Measurements from ENCODE around the gene TMCC1.
"Not testable (repeated sequence)": the region's sequence is repeated elsewhere in the genome, so short reads cannot be mapped to it uniquely, and the experiment has no call there.

TMCC1 gene

DNA sequence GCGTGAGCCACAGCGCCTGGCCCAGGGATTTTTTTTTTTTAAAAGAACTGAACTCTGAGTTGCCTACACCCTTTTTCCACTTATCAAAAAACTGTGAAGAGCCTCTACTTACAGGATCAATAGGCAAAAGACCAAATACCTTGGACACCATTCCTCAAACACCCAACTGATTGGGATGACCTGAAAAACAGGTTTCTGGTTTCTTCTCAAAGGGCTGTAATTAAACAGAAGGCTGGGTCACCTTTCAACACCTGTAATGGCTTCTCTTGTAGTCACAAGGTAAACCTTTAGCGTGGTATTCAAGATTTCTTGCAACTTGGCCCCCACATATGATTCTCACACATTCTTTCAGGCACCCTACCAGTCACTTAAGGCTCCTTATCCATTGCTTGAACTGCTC, 248.7 kb downstream of the TMCC1 start:
- DNase-seq (ENCODE audit: low spot score): no peak

DNA sequence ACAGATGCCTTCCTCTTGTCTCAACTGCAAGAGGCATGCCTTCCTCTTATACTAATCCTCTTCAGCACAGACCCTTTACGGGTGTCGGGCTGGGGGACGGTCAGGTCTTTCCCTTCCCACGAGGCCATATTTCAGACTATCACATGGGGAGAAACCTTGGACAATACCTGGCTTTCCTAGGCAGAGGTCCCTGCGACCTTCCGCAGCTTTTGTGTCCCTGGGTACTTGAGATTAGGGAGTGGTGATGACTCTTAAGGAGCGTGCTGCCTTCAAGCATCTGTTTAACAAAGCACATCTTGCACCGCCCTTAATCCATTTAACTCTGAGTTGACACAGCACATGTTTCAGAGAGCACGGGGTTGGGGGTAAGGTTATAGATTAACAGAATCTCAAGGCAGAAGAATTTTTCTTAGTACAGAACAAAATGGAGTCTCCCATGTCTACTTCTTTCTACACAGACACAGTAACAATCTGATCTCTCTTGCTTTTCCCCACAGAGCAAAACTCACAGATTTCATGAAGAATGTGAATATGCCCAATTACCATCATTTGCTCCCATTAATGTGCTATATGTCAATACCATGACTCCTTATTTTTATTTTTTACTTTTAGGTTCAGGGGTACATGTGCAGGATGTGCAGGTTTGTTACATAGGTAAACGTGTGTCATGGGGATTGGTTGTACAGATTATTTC, 251.8 kb downstream of the TMCC1 start:
- DNase-seq (ENCODE audit: low spot score): not testable (repeated sequence)

DNA sequence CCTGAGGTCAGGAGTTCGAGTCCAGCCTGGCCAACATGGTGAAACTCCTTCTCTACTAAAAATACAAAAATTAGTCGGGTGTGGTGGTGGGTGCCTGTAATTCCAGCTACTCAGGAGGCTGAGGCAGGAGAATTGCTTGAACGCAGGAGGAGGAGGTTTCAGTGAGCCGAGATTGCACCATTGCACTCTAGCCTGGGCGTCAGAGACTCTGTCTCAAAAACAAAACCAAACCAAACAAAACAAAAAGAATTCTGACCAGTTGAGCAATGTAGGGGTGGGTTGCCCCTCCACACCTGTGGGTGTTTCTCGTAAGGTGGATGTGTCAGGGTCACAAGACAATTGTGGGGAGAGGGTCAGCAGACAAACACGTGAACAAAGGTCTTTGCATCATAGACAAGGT, 252.5 kb downstream of the TMCC1 start:
- not testable (repeated sequence) for DNase-seq (ENCODE audit: low spot score)

DNA sequence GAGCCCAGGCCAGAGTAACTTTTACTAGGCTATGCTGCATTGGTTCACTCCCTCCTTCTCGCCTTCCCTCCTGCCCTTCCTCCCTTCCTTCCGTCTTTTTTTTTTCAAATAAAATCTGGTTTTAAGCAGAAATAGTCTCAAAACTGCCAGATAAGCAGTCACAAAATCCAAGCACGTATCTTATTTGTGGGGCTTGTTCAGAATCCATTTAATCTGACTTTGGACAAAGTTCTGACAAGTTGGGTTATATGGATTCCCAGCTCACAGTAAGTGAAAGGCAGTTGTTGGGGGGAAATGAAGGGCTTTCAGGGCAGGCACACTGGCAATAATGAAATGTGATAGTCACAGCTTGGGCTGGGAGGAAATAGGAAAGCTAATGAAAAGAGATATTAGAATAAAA, 255.0 kb downstream of the TMCC1 start:
- DNase-seq (ENCODE audit: low spot score): no peak

DNA sequence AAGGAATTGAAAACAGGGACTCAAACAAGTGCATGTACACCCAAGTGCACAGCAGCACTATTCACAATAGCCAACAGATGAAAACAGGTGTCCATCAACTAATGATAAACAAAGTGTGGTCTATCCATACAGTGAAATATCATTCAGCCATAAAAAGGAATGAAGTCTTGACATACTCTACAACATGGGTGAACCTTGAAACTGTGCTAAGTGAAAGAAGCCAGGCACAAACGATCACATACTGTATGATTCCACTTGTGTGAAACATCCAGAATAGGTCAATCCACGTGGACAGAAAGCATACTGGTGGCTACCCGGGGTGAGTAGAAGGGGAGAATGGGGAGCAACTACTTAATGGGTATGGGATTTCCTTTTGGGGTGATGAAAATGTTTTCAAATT, 257.4 kb downstream of the TMCC1 start:
- DNase-seq (ENCODE audit: low spot score): no peak

DNA sequence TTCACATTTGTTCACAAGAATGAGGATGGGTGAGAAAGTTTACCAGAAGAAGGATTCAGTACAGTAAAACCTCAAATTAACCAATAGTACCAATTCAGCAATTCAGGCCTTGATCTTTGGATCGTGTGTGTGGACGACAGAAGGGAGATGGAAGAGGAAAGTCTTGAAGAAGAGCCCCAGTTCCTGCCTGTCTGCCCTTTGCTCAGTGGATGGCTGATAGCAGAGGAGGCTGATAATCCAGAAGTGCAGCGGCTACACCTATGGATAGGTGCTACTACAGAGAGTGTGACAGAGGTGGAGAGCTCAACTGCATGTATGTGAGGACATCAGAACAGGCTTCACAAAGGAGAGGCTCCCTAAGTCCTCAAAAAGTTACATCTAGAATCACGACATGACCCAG, 257.9 kb downstream of the TMCC1 start:
- DNase-seq (ENCODE audit: low spot score): no peak

DNA sequence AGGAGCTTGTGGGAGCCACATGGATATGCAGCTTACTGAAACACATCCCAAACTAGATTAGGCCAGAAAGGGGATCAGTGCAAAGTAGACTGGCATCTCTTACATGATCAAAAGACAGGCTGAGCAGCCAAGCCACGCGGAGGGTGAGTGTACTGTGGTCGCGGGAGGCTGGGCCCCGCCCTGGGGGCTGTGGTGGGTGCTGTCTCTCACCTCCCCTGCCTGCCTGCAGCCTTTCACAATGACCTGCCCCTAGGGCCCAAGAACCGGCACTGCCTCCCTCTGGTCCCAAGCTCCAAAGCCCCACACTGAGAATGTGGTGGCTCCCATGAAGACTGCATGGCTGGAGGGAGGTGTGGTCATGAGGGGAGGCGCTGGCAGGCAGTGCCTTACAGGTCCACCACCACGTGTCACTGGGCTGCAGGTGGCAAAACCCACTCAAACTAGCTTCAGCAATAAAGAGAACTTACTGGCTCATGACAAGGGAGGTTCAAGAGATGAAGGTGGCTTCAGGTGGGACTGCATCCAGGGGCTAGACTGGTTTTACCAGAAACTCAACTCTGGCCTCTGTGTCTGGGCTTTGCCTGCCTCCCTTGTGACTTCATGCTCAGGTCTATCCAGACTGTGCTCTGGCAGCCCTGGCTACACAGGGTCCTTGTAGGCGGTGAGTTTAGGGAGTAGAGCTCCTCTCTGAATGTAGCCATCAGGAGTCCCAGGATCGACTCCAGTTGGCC, 259.6 kb downstream of the TMCC1 start:
- no peak for DNase-seq (ENCODE audit: low spot score)

DNA sequence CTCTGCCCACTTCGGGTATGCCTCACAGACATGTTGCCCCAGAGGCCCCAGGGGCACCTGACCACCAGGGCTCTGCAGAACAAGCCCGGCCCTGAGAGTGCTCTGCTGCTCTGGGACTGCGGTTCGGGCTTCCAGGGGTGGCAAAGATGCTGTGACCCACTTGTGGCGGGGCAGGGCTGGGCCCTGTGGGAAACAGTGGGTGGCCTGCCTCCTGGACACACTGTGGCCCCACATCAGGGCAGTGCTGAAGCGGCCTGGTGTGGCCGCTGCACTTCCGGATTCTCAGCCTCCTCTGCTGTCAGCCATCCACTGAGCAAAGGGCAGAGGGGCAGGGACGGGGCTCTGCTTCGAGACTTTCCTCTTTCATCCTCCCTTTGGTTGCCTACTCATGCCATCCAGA, 260.5 kb downstream of the TMCC1 start:
- no peak for DNase-seq (ENCODE audit: low spot score)

DNA sequence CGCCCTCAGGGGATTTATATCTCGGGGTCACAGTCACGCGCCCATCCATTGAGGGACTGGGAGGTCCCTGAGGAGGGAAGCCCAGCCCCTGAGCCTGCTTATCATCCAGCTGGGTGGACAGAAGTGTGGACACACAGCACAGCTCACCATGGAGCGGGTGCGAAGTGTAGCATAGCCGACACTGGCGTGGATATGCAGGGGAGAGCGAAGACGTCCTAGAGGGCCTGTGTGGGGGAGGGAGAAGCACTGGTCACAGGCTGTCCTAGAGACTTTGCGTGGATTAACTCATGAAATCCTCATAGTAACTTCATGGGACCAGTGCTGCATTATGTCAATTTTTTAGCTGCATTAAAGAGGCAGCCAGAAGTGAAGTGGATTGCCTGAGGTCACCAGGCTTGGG, 261.0 kb downstream of the TMCC1 start:
- DNase-seq (ENCODE audit: low spot score): no peak

DNA sequence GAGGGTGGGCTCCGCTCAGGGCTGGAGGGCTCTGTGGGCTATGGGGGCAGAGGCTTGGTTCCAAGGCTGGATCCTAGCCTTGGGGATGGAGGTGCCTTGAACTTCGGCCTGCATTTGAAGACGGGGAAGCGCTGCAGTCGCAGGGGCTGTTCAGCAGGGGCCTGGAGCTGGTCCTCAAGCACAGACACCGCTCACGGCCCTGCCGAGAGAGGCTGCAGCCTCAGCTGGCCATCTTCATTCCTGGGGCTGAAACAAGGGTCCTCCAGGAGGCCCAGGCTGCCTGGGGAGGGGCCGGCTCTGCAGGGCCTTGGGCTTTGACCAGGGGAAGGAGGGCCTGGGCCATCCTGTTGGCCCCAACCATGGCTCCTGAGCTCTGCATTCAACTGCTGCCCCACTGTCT, 261.5 kb downstream of the TMCC1 start:
- DNase-seq (ENCODE audit: low spot score): no peak

DNA sequence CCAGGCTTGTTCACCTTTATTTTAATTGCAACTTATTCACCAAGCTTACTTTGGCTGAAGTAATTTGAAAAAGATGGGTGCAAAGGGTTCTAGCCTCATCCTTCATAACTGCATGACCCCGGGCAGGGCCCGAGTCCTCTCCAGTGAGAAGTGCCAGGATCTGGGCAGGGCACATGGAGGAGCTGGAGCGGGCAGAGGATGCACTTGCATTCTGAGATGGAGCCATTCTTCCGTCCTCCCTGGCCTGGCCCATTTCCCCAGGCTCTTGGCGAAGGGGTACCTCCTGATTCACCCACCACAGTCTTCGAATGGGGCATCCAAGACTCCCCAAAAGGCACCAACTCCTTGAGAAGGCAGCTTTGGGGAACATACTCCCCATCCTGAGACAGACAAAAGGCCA, 264.5 kb downstream of the TMCC1 start:
- no peak for DNase-seq (ENCODE audit: low spot score)

DNA sequence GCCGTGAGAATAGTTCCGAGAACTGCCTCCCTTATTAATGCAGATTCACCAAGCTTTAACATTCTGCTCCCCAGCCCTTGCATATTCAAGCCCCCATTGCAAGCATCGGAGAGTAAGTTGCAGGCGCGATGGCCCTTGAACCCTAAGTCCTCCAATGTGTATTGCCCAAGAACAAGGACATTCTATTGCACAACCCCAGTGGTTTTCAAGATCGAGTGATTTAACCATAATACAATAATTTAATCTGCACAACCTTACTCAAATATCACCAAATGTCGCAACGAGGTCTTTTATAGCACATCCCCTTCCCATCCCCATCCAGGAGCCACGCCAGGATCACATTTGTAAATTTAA, 265.4 kb downstream of the TMCC1 start:
- no peak for DNase-seq (ENCODE audit: low spot score)

DNA sequence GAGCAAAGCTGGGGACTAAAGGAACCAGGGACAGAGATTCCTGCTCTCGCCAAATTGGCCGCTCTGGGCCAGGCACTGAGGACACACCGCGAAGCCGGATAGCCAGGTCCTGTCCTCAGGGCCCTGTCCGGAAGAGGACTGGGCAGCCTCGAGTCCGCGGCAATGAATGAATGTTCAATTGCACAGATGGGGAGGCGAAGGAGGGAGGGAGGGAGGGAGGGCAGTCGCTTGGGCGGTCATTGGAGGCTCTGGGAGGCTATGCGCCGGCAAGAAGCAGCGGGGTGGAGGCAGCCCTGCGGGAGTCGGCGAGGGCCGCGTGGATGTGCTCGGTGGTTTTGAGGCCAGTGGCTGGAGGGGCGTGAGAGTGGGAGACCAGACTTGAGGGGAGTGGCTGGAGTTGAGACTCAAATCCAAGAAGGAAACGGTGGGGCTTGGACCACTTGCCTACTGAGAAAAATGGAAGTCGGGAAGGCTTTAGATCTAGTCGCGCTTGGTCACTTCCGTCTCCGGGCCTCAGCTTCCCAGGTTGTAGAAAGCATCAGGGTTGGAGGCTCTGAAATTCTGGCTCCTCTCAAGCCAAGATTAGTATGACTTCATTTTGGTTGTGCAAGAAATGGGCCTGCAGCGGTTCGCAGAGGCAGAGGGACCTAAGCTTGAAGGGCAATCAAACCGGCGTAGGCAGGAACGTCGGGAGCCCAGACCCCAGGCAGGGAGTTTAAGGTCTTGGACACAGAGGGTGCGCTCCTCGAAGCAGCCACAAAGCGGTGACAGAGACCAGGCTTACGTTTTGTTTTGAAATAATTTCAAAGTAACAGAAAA, 266.0 kb downstream of the TMCC1 start:
- peak; percentile 29 for DNase-seq (ENCODE audit: low spot score)

DNA sequence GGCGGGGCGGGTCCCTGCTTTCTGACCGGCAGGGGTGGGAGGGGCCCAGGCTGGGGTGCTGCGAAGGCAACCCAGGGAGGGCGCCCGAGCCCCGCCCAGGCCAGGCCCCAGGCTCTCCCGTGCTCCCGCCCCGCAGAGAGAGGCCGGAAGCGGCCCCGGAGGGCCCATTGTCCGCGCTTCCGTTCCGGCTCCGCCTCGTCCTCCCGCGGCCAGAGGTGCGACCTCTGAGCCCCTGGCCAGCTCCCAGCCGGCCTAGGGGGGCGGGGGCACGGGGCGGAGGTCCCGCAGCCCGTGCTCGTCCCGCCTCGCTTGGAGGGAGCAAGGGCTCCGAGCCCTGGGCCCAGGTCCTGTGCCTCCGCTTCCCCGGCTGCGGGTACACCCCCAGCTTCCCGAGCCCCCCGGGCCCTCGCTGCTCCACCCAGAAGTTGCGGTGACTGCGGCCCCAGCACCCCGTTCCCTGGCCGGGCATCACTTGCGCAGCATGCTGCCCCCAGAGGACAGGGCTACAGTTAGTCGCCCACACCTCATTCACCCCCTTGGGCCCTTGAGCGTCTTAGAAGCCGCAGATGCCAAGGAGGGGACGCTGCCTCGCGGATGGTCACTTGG, 266.7 kb downstream of the TMCC1 start:
- DNase-seq (ENCODE audit: low spot score): peak; percentile 54

DNA sequence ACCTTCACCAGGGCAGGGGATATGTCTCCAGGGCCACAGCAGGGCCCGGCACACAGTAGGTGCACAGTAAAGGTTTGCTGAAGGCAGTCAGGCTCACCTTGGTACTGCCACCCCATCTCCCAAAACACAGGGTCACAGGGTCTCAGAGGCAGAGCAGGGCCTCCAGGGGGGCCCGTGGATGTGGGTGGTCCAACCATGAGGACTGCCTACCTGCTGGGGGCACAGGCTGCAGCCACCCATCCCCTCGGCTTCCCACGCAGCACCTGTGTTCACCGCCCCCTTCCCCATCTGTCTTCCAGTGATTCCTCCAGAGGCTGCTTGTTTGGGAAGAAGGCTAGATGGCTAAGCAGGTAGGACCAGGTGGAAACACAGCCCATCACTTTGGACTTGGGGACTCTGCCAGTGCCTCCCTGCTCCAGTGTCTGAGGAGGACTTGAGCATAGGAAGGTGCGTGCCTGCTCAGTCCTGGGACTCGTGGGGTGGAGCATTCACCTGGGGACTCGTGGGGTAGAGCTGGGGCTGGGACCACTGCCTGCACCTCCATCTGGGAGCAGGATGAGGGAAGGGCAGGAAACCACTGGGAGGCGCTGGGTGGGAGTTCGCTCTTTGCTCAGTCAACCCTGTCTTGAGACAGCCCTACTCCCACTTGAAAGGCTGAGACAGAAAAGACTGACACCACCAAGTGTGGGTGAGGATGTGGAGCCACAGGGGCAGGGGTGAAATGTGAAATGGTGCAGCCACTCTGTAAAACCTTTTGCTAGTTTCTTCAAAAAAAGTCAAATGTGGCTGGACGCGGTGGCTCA, 268.2 kb downstream of the TMCC1 start:
- no peak for DNase-seq (ENCODE audit: low spot score)

DNA sequence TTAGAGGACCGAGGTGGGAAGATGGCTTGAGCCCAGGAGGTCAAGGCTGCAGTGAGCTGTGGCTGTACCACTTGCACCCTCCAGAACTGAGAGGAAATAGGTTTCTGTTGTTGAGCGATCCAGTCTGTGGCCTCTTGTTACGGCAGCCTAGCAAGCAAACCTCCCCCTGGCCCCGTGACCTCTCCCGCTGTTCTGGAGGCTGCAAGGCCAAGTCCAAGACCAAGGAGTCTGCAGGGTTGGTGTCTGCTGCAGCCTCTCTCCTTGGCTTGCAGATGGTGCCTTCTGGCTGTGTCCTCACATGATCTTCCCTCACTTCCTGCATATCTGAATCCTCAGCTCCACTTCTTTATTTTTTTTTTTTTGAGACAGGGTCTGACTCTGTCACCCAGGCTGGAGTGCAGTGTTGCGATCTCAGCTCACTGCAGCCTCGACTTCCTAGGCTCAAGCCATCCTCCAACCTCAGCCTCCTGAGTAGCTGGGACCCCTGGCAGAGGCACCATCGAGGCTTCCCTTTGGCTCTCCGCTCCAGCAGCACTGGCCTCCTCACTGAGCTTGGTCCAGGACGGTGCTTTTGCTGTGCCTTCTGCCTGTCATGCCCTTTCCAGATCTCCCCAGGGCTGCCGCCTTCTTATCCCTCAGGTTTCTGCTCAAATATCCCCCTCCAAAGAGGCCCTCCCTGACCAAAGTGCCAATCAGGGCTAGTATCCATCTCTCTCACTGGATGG, 269.0 kb downstream of the TMCC1 start:
- no peak for DNase-seq (ENCODE audit: low spot score)

DNA sequence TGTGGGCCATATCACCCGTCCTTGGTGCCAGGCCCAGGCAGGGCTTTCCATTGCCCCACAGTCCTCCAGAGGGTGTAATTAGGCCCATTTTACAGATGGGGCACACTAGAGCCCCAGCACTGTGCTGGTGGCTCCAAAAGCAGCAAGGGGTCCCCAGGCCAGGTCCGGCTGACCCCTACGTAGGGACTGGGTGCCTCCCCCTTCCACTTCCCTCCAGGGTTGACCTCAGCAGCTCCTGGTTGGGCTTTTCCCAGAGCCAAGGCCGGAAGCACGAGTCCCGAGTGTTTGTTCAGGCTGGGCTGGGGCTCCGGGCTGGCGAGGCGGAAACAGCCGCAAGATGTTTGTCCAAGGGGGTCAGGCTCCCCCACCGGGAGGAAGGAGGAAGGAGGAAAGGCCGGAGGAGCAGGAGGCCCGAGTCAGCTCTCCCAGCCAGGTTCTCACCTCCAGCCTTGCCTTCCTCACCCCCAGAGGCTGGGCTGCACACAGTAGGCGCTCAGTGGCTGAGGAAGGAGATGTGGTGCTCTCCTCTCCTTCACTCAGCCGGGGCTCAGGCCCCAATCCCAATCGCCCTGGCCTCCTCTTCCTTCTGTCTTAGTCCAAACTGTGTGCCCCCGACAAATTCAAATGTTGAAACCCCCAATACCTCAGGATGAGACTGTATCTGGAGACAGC, 269.9 kb downstream of the TMCC1 start:
- DNase-seq (ENCODE audit: low spot score): no peak

DNA sequence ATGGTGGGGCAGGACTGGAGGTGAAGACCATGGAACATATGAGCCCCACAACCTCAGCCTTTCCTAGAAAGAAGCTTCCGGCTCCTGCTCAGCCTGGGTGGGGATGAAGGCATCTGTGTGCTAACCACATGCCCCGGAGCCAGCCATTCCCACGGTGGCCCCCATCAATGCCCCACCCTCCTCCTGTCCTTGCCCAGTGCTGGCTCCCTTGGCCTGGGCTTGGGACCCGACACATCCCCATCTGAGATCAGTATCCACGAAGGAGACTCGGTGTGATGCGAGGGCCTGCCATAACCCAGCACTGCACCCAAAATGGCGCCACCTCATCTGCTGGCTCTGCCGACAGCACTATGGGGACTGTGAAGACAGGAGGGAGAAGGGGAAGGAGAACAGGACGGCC, 270.6 kb downstream of the TMCC1 start:
- DNase-seq (ENCODE audit: low spot score): no peak

DNA sequence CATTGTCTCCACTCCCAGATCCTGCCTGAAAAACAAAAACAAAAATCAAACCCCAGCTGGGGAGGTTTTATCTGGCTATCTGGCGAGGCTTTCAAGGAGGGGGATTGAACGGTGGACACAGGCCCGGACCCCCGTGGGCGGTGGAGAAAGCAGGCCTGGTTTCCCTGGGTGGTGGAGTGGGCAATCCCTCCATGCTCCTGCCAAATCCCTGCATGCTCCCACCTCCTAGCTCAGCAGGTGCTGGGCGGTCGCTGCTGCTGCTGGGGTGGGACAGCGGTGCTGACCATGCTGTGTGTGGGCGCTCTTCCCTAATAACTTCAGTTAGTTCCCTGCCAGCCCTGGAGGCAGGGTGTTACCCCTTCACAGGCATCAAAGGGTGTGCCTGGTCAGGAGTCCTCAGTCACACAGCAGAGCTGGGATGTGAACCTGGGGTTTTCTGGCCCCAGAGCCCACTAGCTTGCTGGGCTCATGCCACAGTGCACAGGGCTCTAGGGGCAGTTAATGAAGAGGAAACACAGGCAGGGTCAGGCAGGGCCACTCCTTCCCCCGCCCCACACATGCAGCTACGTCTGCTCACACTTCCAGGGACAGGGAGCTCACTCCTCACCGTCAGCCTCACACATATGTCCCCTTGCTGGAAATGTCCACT, 271.2 kb downstream of the TMCC1 start:
- no peak for DNase-seq (ENCODE audit: low spot score)

DNA sequence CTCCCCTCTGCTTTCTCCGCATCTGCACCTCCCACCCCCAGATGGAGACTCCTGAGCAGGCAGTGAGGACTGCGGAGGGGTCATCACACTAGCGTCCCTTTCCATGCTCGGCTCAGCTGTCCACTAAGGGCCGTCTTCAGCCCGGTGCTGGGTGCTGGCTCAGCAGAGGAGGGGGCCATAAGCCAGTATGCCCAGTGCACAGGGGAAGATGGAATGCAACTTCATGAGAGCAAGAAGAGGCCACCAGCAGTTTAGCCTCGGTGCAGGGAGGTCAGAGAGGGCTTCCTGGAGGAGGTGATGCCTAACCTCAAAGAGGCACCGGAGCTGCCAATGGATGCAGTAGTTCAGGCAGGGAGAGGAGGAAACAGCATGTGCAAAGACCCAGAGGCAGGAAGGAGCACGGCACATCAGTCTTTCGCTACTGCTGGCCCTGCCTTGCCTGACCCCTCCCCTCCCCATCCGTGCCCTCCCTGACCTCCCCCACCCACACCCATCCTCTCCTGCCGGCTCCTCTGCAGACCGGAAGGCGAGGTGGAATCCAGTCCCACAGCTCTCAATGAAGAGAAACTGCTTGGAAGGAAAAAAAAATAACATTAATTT, 271.8 kb downstream of the TMCC1 start:
- DNase-seq (ENCODE audit: low spot score): no peak

All from hematopoietic multipotent progenitor cell treated with erythropoietin and hydrocortisone succinate and interleukin-3 and kit ligand, for 17 days (in vitro differentiated cells).